Caco-2 (cell line): ENCODE results near the gene CYP21A2. TPM values are rescaled to one million over a fixed set of nuclear protein-coding genes. Genes with fewer than 3 reads are reported as not detected.

Source experiments
- BruUV-seq: library from RNA; stranded (reverse); fragments of 400-500 nt; replicated peaks from 2 replicates; lab custom pipeline; 2021; lab: Mats Ljungman, UMichigan
- CTCF ChIA-PET: fragments of 300-600 bp; sonication (Branson Sonifier 250); formaldehyde crosslinking; loops from one replicate; lab custom pipeline; 2022; ENCODE audit warnings: antibody characterized with exemption; lab: Charles Lee
- POLR2A ChIA-PET: fragments of 300-600 bp; sonication (Branson Sonifier 250); formaldehyde crosslinking; loops from one replicate; lab custom pipeline; 2022; ENCODE audit warnings: antibody characterized with exemption; lab: Charles Lee
- DNase-seq, 2 experiments: peaks; one replicate each; pipeline versions ENCODE4 v3.0.0 to v3.0.0-alpha.2; 2020 to 2022
- H3K27me3 ChIP-seq: replicated peaks from 2 replicates; pipeline ENCODE4 v1.6.0; 2011; ENCODE audit warnings: low read length; ENCODE audit not compliant: control insufficient read depth, insufficient read depth
- H3K36me3 ChIP-seq: 2 replicates; pipeline ENCODE4 v1.5.1; 2011; ENCODE audit warnings: low read length; ENCODE audit not compliant: control insufficient read depth, insufficient read depth
- H3K4me1 ChIP-seq: fragments of 250-450 bp; sonication (Bioruptor Pico); 2 replicates; pipeline ENCODE4 v1.5.1; 2020; ENCODE audit warnings: mild to moderate bottlenecking
- H3K4me3 ChIP-seq: 2 replicates; pipeline ENCODE4 v1.5.1; 2011; ENCODE audit warnings: low read depth, mild to moderate bottlenecking, control low read depth, low read length
- H3K9me3 ChIP-seq: fragments of 250-450 bp; sonication (Bioruptor Pico); 2 replicates; pipeline ENCODE4 v1.5.1; 2020; ENCODE audit warnings: mild to moderate bottlenecking, moderate library complexity
- H3K27ac Mint-ChIP-seq: one replicate; pipeline ENCODE4 v1.8.0; 2022; ENCODE audit warnings: mixed read lengths; ENCODE audit not compliant: unreplicated experiment
- H3K27me3 Mint-ChIP-seq: one replicate; pipeline ENCODE4 v1.8.0; 2022; ENCODE audit warnings: mixed read lengths; ENCODE audit not compliant: insufficient read depth, unreplicated experiment
- H3K36me3 Mint-ChIP-seq: one replicate; pipeline ENCODE4 v1.8.0; 2022; ENCODE audit warnings: mild to moderate bottlenecking, mixed read lengths; ENCODE audit not compliant: insufficient read depth, unreplicated experiment
- H3K4me1 Mint-ChIP-seq: one replicate; pipeline ENCODE4 v1.8.0; 2022; ENCODE audit warnings: low read depth, mixed read lengths; ENCODE audit not compliant: unreplicated experiment
- H3K4me3 Mint-ChIP-seq: one replicate; pipeline ENCODE4 v1.8.0; 2022; ENCODE audit warnings: mild to moderate bottlenecking, moderate library complexity, mixed read lengths; ENCODE audit not compliant: unreplicated experiment
- H3K9me3 Mint-ChIP-seq: one replicate; pipeline ENCODE4 v1.8.0; 2022; ENCODE audit warnings: mixed read lengths; ENCODE audit not compliant: unreplicated experiment
- intact Hi-C: fragments of 100-400 bp; cut with micrococcal nuclease; formaldehyde crosslinking; loops from one replicate; pipeline ENCODE4 v1.10.0; 2022; ENCODE audit not compliant: unreplicated experiment
- total RNA-seq: library from RNA; stranded (reverse); gene quantifications from 2 replicates; pipeline ENCODE4 v1.2.3, GENCODE V29; 2022
- TF ChIP-seq, protein P1 (sequence below), 2 experiments: fragments of 200-600 bp in 1 of 2; IDR thresholded peaks; 1 replicate in 1 of 2; 2 replicates in 1 of 2; pipeline versions ENCODE4 v1.5.1 to v1.8.0; 2011 to 2022; ENCODE audit warnings: antibody characterized with exemption in 1 of 2, control low read depth in 1 of 2, inconsistent platforms in 1 of 2, low read depth in 1 of 2, low read length in 1 of 2, mild to moderate bottlenecking in 1 of 2, moderate library complexity in 1 of 2; ENCODE audit not compliant: insufficient read depth in 1 of 2, severe bottlenecking in 1 of 2, unreplicated experiment in 1 of 2

The CYP21A2 gene
- total RNA-seq, 1 experiment from 2014 or later, result not detected

DNA sequence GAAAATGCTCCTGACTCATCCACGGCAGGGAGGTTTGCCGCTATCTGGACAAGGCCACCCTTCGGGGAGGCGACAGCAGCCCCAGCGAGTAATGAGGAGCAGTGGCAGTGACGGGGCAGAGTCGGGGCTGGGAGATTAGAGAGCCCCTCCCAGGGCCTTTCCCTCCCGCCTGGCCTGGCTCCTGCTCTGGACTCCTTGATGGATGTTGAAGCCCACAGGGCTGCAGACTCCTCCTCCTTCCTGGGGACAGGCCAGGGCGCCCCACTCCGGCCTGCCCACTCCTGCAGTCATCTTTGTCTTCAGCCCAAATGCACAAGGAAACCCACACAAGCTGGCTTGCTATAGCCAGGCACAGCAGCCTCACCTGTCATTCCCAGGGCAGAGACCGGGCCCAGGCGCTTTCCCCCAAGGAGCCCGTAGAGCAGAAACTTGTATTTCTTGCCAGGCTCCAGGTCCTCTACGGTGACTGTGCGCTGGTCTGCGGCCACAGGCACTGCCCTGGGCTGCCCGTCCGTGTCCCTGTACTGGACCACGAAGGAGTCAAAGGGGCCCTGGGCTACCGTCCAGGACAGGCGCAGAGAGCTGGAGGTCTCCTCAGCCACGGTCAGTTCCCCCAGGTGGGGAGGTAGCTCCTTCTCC lies 7.7 kb downstream of the CYP21A2 start:
- Mint-ChIP-seq H3K36me3 (no peaks in the 10 kb centered on the region), H3K4me1 (no peaks in the 10 kb centered on the region), H3K27me3 (no peaks in the 10 kb centered on the region), H3K27ac (no peak overlapping the region), H3K4me3 (no peak overlapping the region), H3K9me3 (no peaks in the 10 kb centered on the region)
- H3K36me3 ChIP-seq, result no peaks in the 10 kb centered on the region
- no peaks in the 10 kb centered on the region for H3K9me3 ChIP-seq
- no peaks in the 10 kb centered on the region for H3K27me3 ChIP-seq
- H3K4me3 ChIP-seq, result no peak overlapping the region
- BruUV-seq, result no TSS peak
- intact Hi-C loops, result no loop called here
- peaks cover 7% of the 10 kb centered on the region for H3K4me1 ChIP-seq
- no peak for DNase-seq
- TF ChIP-seq, protein P1, sequence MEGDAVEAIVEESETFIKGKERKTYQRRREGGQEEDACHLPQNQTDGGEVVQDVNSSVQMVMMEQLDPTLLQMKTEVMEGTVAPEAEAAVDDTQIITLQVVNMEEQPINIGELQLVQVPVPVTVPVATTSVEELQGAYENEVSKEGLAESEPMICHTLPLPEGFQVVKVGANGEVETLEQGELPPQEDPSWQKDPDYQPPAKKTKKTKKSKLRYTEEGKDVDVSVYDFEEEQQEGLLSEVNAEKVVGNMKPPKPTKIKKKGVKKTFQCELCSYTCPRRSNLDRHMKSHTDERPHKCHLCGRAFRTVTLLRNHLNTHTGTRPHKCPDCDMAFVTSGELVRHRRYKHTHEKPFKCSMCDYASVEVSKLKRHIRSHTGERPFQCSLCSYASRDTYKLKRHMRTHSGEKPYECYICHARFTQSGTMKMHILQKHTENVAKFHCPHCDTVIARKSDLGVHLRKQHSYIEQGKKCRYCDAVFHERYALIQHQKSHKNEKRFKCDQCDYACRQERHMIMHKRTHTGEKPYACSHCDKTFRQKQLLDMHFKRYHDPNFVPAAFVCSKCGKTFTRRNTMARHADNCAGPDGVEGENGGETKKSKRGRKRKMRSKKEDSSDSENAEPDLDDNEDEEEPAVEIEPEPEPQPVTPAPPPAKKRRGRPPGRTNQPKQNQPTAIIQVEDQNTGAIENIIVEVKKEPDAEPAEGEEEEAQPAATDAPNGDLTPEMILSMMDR (IDR thresholded peaks at IDR 0.05; ENCODE audit: insufficient read depth in 1 of 2, low read depth in 1 of 2, low read length in 1 of 2, severe bottlenecking in 1 of 2, unreplicated experiment in 1 of 2), result no peak
- ChIA-PET CTCF (no interaction called here), POLR2A (no interaction called here)

GRCh38 chr6:32046450-32047083 lies 8.4 kb downstream of the CYP21A2 start:
- H3K9me3 Mint-ChIP-seq, result no peaks in the 10 kb centered on the region
- Histone ChIP-seq H3K4me3 (no peak overlapping the region), H3K9me3 (no peaks in the 10 kb centered on the region), H3K27me3 (no peaks in the 10 kb centered on the region), H3K36me3 (no peaks in the 10 kb centered on the region), H3K4me1 (peaks cover 7% of the 10 kb centered on the region)
- no peak overlapping the region for H3K27ac Mint-ChIP-seq
- no TSS peak for BruUV-seq
- H3K36me3 Mint-ChIP-seq, result no peaks in the 10 kb centered on the region
- DNase-seq, result no peak
- intact Hi-C loops, result no loop called here
- H3K4me1 Mint-ChIP-seq, result no peaks in the 10 kb centered on the region
- H3K27me3 Mint-ChIP-seq, result no peaks in the 10 kb centered on the region
- TF ChIP-seq, protein P1 (IDR thresholded peaks at IDR 0.05; ENCODE audit: insufficient read depth in 1 of 2, low read depth in 1 of 2, low read length in 1 of 2, severe bottlenecking in 1 of 2, unreplicated experiment in 1 of 2), result no peak
- H3K4me3 Mint-ChIP-seq, result no peak overlapping the region
- POLR2A ChIA-PET, result no interaction called here
- CTCF ChIA-PET, result interaction anchor here (1.4 kb wide), 1 partner anchor 82 kb away, joined by 3 read pairs; the partner anchor contains the start of gene ATF6B

GRCh38 chr6:32047084-32047478 lies 8.9 kb downstream of the CYP21A2 start:
- no peaks in the 10 kb centered on the region for H3K27me3 ChIP-seq
- no peak overlapping the region for H3K4me3 Mint-ChIP-seq
- H3K4me1 Mint-ChIP-seq, result no peaks in the 10 kb centered on the region
- no TSS peak for BruUV-seq
- TF ChIP-seq, protein P1 (IDR thresholded peaks at IDR 0.05; ENCODE audit: insufficient read depth in 1 of 2, low read depth in 1 of 2, low read length in 1 of 2, severe bottlenecking in 1 of 2, unreplicated experiment in 1 of 2), result no peak
- no peak overlapping the region for H3K27ac Mint-ChIP-seq
- no peak for DNase-seq
- ChIA-PET POLR2A (no interaction called here), CTCF (interaction anchor here (1.4 kb wide), 1 partner anchor 81 kb away, joined by 3 read pairs; the partner anchor contains the start of gene ATF6B)
- no peak overlapping the region for H3K4me3 ChIP-seq
- no peaks in the 10 kb centered on the region for H3K9me3 Mint-ChIP-seq
- H3K27me3 Mint-ChIP-seq, result no peaks in the 10 kb centered on the region
- intact Hi-C loops, result no loop called here
- no peaks in the 10 kb centered on the region for H3K36me3 ChIP-seq
- H3K4me1 ChIP-seq, result peaks cover 7% of the 10 kb centered on the region
- H3K9me3 ChIP-seq, result no peaks in the 10 kb centered on the region
- no peaks in the 10 kb centered on the region for H3K36me3 Mint-ChIP-seq
